ENCODE measurements around the gene FBXL17.

- TF ChIP-seq, protein P1, sequence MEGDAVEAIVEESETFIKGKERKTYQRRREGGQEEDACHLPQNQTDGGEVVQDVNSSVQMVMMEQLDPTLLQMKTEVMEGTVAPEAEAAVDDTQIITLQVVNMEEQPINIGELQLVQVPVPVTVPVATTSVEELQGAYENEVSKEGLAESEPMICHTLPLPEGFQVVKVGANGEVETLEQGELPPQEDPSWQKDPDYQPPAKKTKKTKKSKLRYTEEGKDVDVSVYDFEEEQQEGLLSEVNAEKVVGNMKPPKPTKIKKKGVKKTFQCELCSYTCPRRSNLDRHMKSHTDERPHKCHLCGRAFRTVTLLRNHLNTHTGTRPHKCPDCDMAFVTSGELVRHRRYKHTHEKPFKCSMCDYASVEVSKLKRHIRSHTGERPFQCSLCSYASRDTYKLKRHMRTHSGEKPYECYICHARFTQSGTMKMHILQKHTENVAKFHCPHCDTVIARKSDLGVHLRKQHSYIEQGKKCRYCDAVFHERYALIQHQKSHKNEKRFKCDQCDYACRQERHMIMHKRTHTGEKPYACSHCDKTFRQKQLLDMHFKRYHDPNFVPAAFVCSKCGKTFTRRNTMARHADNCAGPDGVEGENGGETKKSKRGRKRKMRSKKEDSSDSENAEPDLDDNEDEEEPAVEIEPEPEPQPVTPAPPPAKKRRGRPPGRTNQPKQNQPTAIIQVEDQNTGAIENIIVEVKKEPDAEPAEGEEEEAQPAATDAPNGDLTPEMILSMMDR (IDR thresholded peaks at IDR 0.05): no peak
- TF ChIP-seq ZFX (IDR thresholded peaks at IDR 0.05; ENCODE audit: borderline replicate concordance): no peak
Measured at GRCh38 chr5:108249095-108249784, 132.7 kb downstream of the FBXL17 start.

Measured in 22Rv1 (cell line).